Astrocyte of the hippocampus (primary cell): Measurements from ENCODE around the gene MLYCD.

Experiments used
- DNase-seq: peaks from one replicate; pipeline ENCODE4 v3.0.0; 2011; ENCODE audit warnings: low read depth, low spot score

The MLYCD gene

GRCh38 chr16:83898463-83899271, at the start of gene MLYCD:
MLYCD (plus strand) TSS chr16:83899115; CDS start chr16:83899145, 30 bp downstream.
- DNase-seq: peak; percentile 92

- DNase-seq: no peak
These were observed 49.5 kb upstream of the MLYCD start for GRCh38 chr16:83849421-83849820.

GRCh38 chr16:83850947-83851346, 48.0 kb upstream of the MLYCD start:
- no peak for DNase-seq

GRCh38 chr16:83851473-83851872, 47.4 kb upstream of the MLYCD start:
- no peak for DNase-seq

DNA sequence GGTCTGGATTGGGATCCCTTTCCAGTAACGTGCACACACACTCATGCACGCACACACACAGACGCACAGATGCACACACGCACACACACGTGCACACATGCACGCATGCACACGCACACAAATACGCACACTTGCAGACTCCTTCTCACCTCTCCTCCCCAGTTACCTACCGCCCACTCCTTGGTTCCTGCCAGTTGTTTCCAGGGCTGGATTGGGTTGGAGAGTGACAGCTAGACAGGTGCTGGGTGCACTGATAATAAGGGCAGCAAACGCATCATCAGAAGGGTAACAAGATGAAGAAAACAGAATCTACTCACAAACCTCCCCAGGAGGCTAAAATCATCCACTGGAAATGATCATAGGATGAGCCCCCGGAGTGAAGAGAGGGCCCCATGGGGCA, 46.1 kb upstream of the MLYCD start:
- DNase-seq: no peak

GRCh38 chr16:83853834-83854233, 45.1 kb upstream of the MLYCD start:
- no peak for DNase-seq

DNA sequence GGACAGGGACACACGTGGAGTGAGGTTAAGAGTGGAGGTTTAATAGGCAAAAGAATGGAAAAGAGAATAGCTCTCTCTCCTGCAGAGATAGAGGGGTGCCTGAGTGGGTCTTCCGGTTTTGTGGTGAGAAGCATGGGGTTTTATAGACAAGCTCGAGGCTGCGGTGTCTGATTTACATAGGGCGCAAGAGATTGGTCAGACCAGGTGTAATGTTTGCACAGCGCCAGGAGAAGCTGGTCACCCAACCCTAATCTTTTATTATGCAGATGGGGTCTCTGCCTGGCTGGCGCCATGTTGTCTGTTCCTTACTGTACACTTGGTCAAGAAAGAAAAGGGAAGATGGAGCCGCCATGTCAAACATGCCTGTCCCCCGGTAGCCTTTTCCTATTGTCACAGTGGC, 44.5 kb upstream of the MLYCD start:
- DNase-seq: no peak

DNA sequence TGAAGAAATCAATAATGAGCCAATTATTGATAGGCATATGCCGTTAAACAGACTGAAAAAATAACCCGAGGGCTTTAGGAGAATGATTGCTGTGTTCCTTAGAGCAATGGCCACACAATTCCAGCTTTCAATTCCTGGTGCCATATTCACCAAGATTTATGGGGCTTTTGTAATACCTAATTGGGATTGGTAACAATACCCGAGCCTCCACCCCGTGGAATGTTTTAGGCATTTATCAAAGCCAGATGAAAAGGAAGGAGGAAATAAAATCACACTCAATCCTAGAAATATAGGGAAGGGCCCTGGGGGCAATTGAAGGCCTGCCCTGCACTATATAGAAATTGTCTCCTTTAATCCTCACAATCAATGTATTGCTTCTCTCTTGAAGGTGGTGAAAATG, 42.1 kb upstream of the MLYCD start:
- DNase-seq: no peak

DNA sequence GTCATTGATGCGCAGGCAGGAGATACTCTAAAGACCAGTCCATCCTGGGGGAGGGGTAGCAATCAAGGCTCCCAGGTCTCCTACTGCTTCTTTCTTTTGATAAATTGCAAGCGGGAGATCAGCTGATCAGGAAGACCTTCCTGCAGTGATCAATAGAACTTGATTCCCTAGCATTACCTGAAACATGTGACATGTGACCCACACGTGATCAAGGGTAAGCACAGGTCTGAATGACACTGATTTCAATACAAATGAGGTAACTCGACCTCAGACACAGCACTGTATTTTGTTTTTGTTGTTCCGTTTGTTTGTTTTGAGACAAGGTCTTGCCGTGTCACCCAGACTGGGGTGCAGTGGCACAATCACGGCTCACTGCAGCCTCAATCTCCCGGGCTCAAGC, 39.6 kb upstream of the MLYCD start:
- DNase-seq: no peak

DNA sequence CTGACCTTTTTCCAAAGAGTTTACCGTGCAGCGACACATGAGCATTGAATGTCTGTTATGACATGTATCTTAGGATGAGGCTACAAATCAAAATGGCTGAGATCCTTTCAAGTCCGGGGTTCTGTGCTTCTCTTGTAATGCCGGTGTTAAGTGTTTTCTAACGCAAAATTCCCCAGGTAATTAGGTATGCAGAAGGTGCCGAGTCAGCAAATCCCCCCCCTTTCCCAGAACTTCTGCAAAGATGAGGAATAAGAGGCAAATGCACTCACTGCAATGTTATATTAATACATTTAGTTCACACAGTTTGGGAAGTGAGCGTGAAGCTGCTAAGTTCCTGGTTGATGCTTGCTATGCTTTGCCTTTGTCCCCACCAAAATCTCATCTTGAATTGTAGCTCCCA, 36.3 kb upstream of the MLYCD start:
- no peak for DNase-seq

DNA sequence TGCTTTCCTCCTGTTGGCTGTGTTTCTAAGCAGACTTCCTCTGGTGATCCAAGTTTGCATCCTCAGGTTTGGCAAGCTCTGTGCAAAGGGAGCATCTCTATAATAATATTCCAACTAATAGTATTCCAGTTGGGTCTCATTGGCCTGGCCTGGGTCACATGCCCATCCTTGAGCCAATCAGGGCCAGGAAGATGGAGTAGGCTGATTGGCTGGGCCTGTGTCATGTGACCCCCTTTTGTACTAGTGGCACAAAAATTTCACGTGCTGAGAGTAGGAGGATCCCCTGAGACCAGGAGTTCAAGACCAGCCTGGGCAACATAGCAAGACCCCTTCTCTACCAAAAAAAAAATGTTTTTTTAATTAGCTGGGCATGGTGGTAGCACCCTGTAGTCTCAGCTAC, 35.2 kb upstream of the MLYCD start:
- DNase-seq: no peak

GRCh38 chr16:83870830-83871229, 28.1 kb upstream of the MLYCD start:
- no peak for DNase-seq

DNA sequence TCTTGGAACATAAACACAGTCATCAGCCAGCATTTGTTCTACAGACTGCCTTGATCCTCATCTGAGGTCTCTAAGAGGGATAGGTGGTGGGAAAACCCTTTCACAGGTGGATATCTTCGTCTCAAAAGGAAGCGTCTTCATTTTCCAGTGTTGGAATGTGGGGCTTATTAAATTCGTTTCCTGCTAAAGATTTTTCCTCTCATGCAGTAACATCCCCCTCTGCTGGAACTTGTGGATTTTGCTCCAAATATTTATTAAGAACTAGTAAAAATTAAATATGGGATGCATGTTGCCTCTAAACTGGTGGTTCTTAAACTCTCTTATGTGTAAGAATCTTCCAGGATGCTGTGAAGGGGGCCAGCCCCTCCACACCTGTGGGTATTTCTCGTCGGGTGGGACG, 20.1 kb upstream of the MLYCD start:
- DNase-seq: peak; percentile 64

GRCh38 chr16:83882163-83882885, 16.6 kb upstream of the MLYCD start:
- no peak for DNase-seq

DNA sequence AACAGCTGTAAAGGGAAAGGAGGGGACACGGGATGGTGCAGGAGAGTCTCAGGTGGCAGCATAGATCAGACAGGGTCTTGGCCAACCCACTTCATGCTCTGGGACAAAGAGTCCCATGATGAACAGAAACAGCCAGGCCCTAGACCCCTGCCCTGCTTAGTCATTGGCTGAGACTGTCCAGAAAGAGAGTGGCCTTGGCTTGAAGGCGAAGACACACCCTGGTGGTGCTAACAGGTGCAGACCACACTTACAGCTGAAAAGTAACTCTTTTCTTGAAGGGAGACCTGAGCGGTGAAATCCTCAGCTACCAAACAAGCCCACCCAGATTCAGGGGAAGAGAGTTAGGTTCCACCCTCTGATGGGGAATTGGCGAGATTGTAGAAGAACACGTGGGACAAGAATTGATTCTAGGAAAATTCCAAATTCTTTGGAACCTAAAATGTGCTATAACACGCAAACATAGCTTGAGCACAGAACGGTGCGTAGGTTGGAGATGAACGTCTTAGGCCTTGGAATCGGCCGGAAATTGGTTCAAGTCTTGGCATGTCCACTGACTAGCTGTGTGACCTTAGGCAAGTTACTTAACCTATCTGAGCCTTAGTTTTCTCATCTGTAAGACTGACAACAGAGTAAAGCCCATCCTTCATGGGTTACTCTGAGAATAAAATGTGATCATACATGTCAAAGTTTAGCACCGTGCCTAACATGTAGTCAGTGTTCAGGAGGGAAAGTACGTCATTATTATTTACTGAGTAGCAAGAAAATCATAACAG, 12.5 kb upstream of the MLYCD start:
- no peak for DNase-seq

DNA sequence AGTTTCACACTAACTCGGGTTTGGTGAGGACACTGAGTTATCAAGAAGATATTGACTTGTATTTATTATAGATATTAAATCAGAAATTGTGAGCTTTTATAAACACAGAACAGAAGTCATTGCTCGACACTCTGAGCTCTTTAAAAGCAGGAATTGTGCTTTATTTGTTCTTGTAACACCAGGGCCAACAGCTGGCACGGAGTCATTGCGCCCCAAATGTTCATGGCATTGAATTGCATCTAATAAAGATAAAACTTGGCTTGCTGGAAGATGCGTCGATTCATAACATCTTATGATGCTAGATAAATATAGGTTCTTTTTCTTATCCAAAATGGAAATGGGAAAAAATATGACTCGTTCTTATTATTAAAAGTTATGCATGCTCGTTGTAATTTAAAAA, 11.8 kb upstream of the MLYCD start:
- DNase-seq: no peak

DNA sequence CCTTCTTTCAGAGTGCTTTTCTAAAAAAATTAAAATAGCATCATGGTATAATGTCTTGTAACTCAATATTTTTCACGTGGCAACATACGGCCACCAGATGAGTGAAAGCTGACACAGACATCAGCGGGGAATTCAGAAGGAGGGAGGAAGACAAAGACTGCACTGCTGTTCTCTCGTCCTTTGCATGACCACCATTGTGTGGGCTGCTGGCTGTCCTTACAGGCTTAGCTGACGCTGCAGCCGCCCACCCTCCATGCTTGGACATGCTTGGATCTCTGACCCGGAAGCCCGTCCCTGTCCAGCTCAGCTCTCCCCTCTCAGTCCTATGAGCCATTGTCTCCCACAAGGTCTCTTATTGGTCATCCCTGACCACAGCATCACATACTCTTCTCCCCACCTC, 11.4 kb upstream of the MLYCD start:
- DNase-seq: no peak

DNA sequence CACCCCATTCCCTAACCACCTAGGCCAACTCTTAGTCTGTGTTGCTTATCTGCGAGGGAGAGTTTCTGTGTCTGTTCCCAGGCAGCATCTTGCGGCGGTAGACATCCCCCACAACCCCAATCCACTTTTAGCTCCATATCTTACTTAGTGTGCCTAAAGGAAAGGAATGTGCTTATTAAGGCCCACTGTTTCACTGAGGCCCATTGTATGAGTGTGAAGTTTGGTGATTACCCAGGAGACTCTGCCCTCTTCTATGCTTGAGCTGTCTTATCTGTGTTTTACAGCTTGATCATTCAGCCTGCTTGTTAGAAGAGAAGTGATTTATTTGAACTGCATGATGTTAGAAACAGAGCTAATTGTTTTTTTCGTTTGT, 10.3 kb upstream of the MLYCD start:
- DNase-seq: no peak

GRCh38 chr16:83890359-83890758, 8.6 kb upstream of the MLYCD start:
- no peak for DNase-seq

- no peak for DNase-seq
These were observed 7.2 kb upstream of the MLYCD start for GRCh38 chr16:83891742-83892141.

DNA sequence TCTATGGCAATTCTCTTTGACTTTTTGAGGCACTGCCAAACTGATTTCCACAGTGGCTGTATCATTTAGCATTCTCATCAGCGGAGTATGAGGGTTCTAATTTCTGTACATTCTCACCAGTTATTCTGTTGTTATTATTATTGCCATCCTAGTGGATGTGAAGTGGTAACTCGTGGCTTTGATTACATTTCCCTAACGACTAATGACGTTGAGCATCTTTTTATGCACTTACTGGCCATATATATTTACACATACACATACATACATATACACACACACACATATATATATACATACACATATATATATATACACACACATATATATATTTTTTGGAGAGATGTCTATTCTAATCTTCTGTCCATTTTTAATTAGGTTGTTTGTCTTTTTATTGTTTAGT, 3.7 kb upstream of the MLYCD start:
- no peak for DNase-seq

DNA sequence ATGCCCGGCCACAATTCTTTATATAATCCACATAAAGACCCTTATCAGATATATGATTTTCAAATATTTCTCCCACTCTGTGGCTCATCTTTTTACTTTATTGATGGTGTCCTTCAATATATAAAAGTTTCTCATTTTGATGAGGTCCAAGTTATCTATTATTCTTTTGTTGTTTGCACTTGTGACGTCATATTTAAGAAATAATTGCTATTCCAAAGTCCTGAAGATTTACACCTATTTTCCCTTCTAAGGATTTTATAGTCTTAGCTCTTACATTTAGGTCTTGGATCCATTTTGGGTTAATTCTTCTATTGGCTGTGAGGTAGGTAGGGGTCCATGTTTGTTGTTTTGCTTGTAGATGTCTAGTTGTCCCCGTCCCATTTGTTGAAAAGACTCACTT, 3.0 kb upstream of the MLYCD start:
- no peak for DNase-seq
